ENCODE data around the gene LPAR4. TPM values are rescaled to one million over a fixed set of nuclear protein-coding genes. Genes with fewer than 3 reads are reported as not detected.

The LPAR4 gene
- polyA plus RNA-seq, 1 experiment: 0.05 TPM

DNA sequence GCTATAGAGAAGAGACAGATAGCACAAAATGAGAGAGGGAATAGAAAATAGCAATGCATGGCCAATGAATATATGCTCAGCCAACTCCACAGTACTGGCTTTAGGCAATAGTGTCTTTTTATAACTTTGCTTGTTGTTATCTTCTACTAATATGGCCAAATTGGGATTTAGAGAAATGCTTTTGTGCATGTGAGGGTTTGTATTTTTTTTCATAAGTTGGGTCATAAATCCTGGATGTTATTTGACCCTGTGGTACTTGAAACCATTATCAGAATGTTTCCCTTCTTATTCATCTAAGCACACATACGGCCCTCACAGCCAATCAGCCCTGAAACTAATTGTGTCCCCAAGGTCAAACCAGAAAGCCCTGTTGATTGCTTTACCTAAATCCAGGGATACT, 35.2 kb upstream of the LPAR4 start:
- TF ChIP-seq, protein P1, sequence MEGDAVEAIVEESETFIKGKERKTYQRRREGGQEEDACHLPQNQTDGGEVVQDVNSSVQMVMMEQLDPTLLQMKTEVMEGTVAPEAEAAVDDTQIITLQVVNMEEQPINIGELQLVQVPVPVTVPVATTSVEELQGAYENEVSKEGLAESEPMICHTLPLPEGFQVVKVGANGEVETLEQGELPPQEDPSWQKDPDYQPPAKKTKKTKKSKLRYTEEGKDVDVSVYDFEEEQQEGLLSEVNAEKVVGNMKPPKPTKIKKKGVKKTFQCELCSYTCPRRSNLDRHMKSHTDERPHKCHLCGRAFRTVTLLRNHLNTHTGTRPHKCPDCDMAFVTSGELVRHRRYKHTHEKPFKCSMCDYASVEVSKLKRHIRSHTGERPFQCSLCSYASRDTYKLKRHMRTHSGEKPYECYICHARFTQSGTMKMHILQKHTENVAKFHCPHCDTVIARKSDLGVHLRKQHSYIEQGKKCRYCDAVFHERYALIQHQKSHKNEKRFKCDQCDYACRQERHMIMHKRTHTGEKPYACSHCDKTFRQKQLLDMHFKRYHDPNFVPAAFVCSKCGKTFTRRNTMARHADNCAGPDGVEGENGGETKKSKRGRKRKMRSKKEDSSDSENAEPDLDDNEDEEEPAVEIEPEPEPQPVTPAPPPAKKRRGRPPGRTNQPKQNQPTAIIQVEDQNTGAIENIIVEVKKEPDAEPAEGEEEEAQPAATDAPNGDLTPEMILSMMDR (IDR thresholded peaks at IDR 0.05; ENCODE audit: insufficient read depth, low read depth, low read length): no peak
- H3K4me3 ChIP-seq (ENCODE audit: low read depth, low read length): no peak overlapping the region
- ChIA-PET POLR2A (no interaction called here), CTCF (no interaction called here)
- no peak for DNase-seq (ENCODE audit: low read depth)
- no peaks in the 10 kb centered on the region for H3K27me3 ChIP-seq (ENCODE audit: control insufficient read depth, insufficient read depth, low read length)
- no peaks in the 10 kb centered on the region for H3K36me3 ChIP-seq (ENCODE audit: control insufficient read depth, insufficient read depth, low read length)

DNA sequence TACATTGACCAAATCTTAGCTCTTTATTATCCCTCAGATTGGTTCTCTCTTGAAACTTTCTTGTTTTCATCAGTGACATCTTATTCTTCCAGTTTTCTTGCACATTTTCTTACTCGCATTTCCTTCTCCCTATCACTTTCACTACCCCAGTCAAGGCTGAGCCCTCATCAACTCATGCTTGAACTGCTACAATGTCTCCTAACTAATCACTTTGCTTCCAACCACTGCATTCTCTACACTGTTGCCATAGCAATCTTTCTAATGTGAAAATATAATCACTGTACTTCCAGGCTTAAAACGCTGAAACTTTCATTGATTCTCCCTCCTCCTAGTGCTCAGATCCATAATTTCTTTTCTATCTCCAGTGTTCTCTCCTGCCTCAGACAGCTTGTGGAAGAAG, 22.2 kb upstream of the LPAR4 start:
- no peak for DNase-seq (ENCODE audit: low read depth)
- H3K4me3 ChIP-seq (ENCODE audit: low read depth, low read length): no peak overlapping the region
- no peaks in the 10 kb centered on the region for H3K36me3 ChIP-seq (ENCODE audit: control insufficient read depth, insufficient read depth, low read length)
- POLR2A ChIA-PET: no interaction called here
- CTCF ChIA-PET: no interaction called here
- TF ChIP-seq, protein P1 (IDR thresholded peaks at IDR 0.05; ENCODE audit: insufficient read depth, low read depth, low read length): no peak
- no peaks in the 10 kb centered on the region for H3K27me3 ChIP-seq (ENCODE audit: control insufficient read depth, insufficient read depth, low read length)

DNA sequence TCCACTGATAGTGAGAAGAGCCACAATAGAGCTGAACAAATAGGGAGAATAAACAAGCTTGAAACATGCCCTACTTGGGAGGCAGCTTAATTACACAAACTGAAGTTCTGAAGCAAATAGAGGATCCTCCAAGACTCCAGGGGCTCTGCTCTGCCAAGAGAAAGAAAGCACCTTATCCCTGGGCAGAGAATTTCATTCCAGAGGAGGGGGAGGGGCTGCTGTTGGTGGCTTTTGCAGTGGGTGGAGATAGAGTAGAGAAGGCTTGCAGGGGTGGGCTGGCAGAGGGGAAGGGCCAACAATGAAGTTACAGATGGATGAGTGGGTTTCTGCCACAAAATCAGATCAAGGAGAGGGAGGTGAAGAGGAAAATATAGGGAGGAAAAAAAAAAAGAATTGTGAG, 1.0 kb upstream of the LPAR4 start:
- POLR2A ChIA-PET: no interaction called here
- Histone ChIP-seq H3K4me3 (ENCODE audit: low read depth, low read length) (no peak overlapping the region), H3K36me3 (ENCODE audit: control insufficient read depth, insufficient read depth, low read length) (no peaks in the 10 kb centered on the region), H3K27me3 (ENCODE audit: control insufficient read depth, insufficient read depth, low read length) (no peaks in the 10 kb centered on the region)
- TF ChIP-seq, protein P1 (IDR thresholded peaks at IDR 0.05; ENCODE audit: insufficient read depth, low read depth, low read length): no peak
- no peak for DNase-seq (ENCODE audit: low read depth)
- CTCF ChIA-PET: no interaction called here

DNA sequence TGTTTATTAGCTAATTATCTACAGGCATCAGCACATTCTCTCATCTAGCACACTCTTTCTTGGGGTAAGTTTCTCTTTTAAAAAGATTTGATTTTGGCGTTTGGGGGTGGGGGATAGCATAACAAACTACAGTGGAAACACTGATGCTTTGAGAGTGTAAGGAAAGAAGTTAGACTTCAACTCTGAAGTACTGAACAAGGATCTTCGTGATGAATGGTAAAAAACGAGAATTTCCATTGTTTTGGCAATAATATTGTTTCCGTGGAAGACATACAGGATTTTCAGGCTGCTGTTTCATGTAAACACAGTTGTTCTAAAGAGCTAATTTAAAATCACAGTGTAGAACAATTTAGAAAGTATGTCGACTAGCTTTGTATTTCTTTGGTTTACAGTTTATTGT, 451 bp downstream of the LPAR4 start:
- ChIA-PET POLR2A (no interaction called here), CTCF (no interaction called here)
- no peak for DNase-seq (ENCODE audit: low read depth)
- Histone ChIP-seq H3K36me3 (ENCODE audit: control insufficient read depth, insufficient read depth, low read length) (no peaks in the 10 kb centered on the region), H3K27me3 (ENCODE audit: control insufficient read depth, insufficient read depth, low read length) (no peaks in the 10 kb centered on the region), H3K4me3 (ENCODE audit: low read depth, low read length) (peak overlapping the region; percentile 9)
- TF ChIP-seq, protein P1 (IDR thresholded peaks at IDR 0.05; ENCODE audit: insufficient read depth, low read depth, low read length): no peak

DNA sequence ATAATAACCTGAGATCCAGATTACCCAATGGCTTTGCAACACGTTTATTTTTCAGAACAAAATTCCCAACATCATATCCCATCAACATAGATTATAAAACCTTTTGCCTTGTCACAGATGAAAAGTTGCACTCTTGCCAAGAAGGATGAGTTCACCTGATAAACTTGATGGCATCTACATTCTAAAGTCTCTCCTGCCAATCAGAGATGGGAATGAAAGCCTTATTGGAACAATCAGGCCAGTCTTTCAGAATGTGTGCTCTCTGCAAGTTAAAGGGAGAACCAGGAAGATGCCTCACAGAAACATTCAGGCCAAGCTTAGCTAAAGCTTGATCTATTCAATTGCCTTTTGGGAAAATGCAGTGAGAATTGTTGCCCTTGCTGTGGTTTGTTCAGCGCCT, 1.3 kb downstream of the LPAR4 start:
- Histone ChIP-seq H3K4me3 (ENCODE audit: low read depth, low read length) (no peak overlapping the region), H3K27me3 (ENCODE audit: control insufficient read depth, insufficient read depth, low read length) (no peaks in the 10 kb centered on the region), H3K36me3 (ENCODE audit: control insufficient read depth, insufficient read depth, low read length) (no peaks in the 10 kb centered on the region)
- ChIA-PET CTCF (no interaction called here), POLR2A (no interaction called here)
- no peak for DNase-seq (ENCODE audit: low read depth)
- TF ChIP-seq, protein P1 (IDR thresholded peaks at IDR 0.05; ENCODE audit: insufficient read depth, low read depth, low read length): no peak

Data from BJ (cell line).